Gastrocnemius medialis (tissue), 4 donors: ENCODE measurements around the gene KCTD18. TPM values are rescaled to one million over a fixed set of nuclear protein-coding genes. Genes with fewer than 3 reads are reported as not detected.

ENCODE experiments used
- ATAC-seq, 2 donors: fragments of 150-250 bp; one replicate each; pipeline ENCODE4 v1.9.1; 2016
- DNase-seq, 2 donors: peaks; one replicate each; pipeline ENCODE4 v3.0.0-alpha.2; 2019
- H3K27ac ChIP-seq, 4 donors: fragments of 200-600 bp; sonication (generic); 1 replicate in 1 of 4; 2 replicates in 3 of 4; pipeline ENCODE4 v1.5.1; 2016 to 2018; ENCODE audit warnings: mild to moderate bottlenecking in 2 of 4, moderate library complexity in 1 of 4
- H3K27me3 ChIP-seq, 3 donors: fragments of 200-600 bp; sonication (generic) in 2 of 3; 1 replicate in 1 of 3; 2 replicates in 2 of 3; pipeline versions ENCODE4 v1.5.1 to v1.6.0; 2016 to 2019; ENCODE audit warnings: mild to moderate bottlenecking in 1 of 3, moderate library complexity in 1 of 3
- H3K36me3 ChIP-seq, 2 donors: fragments of 200-600 bp; sonication (generic) in 1 of 2; one replicate each; pipeline ENCODE4 v1.5.1; 2017 to 2018
- H3K4me1 ChIP-seq, 2 donors: fragments of 200-600 bp; sonication (generic) in 1 of 2; one replicate each; pipeline ENCODE4 v1.5.1; 2016 to 2017; ENCODE audit warnings: mild to moderate bottlenecking in 2 of 2
- H3K4me3 ChIP-seq, 4 donors: fragments of 200-600 bp; sonication (generic) in 3 of 4; 1 replicate in 1 of 4; 2 replicates in 3 of 4; pipeline ENCODE4 v1.5.1; 2016 to 2019; ENCODE audit warnings: mild to moderate bottlenecking in 2 of 4
- H3K9me3 ChIP-seq, 3 donors: fragments of 200-600 bp; sonication (generic) in 2 of 3; 1 replicate in 1 of 3; 2 replicates in 2 of 3; pipeline ENCODE4 v1.5.1; 2016 to 2019
- POLR2A ChIP-seq, 2 donors: fragments of 450-650 bp; IDR thresholded peaks; one replicate each; pipeline ENCODE4 v1.6.1; 2017; ENCODE audit warnings: antibody characterized with exemption in 2 of 2, mild to moderate bottlenecking in 2 of 2, moderate library complexity in 2 of 2
- in situ Hi-C, 4 donors: fragments of 200-750 bp; cut with MboI; loops; one replicate each; pipeline versions ENCODE4 v1.15.0 to v1.8.0; 2017; ENCODE audit warnings: low sequenced_read_pairs in 4 of 4
- intact Hi-C: fragments of 100-400 bp; cut with DNase I; formaldehyde crosslinking; loops from one replicate; pipeline ENCODE4 v1.15.1; 2023; ENCODE audit warnings: low total_unique reads
- total RNA-seq, 4 donors: library from RNA; depleted of rRNA; stranded (reverse); fragments of >200 nt; gene quantifications; one replicate each; pipeline versions ENCODE4 v1.1.0 to v1.2.3, GENCODE V29; 2016
- TF ChIP-seq, protein P1 (sequence below), 5 experiments: fragments of 450-650 bp in 3 of 5; fragments of 200-600 bp in 2 of 5; sonication (generic) in 2 of 5; IDR thresholded peaks in 4 of 5; conservative IDR thresholded peaks in 1 of 5; 1 replicate in 4 of 5; 2 replicates in 1 of 5; pipeline ENCODE4 v1.5.1; 2016 to 2019; ENCODE audit warnings: antibody characterized with exemption in 5 of 5, mild to moderate bottlenecking in 3 of 5, moderate library complexity in 3 of 5

The KCTD18 gene
- total RNA-seq, 4 donors from 2014 or later, result 16.6 to 20.1 (median 19.6) TPM

DNA sequence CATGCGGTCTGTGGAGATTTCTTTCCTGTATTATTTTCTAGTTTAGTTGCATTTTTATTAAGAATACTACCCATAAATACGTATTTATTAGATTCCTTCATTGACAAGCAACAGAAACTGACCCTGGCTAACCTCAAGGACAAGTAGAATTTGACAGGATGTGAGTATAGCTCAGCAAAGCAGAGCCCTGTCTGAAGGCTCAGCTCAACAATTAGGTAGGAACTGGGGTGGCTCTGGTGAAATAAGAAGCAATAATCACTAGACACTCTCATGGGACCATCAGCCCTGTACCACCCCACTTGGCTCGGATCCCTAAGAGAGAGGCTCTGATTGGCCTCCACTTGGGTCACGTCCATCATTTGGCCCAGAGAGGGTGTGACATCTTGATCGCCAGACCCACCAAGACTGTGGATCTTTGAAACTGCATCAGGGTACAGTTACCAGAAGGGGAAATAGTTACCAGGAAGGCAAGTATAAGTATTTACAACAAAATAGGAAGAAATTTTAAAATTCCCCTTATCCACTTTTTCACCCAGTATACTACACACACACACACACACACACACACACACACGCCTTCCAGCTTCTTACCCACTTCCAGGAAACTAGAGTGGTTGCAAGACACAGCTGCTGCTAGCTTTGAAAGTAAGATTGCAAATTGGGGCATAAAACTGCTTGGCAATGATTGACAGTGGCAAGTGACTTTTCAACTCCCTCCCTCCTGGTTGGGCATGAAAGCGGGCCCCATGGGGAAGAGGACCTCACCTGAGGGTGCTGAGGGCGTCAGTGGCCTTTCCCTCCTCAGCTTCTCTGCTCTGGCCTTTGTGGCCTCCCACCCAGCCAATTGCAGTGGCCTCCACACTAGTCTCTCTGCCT is 41.8 kb downstream of the KCTD18 start:
- in situ Hi-C loops, result loop anchor here in 2 of 4 donors (10.0 to 25.0 kb wide), 2 partner anchors 156 to 163 kb away; partner anchors contain the start of gene SPATS2L (in 2 of the 2)
- DNase-seq (no peak), ATAC-seq (no peak)
- H3K27ac ChIP-seq, result peak overlapping the region; percentile 46 to 74 (median 68)
- H3K27me3 ChIP-seq, result no peaks in the 10 kb centered on the region
- peaks cover 0 to 25% of the 10 kb centered on the region in 2 donors for H3K36me3 ChIP-seq
- peaks cover 20% of the 10 kb centered on the region in 2 donors for H3K4me1 ChIP-seq
- TF ChIP-seq, protein P1, sequence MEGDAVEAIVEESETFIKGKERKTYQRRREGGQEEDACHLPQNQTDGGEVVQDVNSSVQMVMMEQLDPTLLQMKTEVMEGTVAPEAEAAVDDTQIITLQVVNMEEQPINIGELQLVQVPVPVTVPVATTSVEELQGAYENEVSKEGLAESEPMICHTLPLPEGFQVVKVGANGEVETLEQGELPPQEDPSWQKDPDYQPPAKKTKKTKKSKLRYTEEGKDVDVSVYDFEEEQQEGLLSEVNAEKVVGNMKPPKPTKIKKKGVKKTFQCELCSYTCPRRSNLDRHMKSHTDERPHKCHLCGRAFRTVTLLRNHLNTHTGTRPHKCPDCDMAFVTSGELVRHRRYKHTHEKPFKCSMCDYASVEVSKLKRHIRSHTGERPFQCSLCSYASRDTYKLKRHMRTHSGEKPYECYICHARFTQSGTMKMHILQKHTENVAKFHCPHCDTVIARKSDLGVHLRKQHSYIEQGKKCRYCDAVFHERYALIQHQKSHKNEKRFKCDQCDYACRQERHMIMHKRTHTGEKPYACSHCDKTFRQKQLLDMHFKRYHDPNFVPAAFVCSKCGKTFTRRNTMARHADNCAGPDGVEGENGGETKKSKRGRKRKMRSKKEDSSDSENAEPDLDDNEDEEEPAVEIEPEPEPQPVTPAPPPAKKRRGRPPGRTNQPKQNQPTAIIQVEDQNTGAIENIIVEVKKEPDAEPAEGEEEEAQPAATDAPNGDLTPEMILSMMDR (IDR thresholded peaks at IDR 0.05 in 4 of 5, conservative IDR thresholded peaks at IDR 0.05 in 1 of 5), result no peak
- intact Hi-C loops, result loop anchor here (5.0 kb wide), 1 partner anchor 161 kb away; the partner anchor contains the start of gene SPATS2L
- H3K4me3 ChIP-seq, result no peak overlapping the region
- no peaks in the 10 kb centered on the region for H3K9me3 ChIP-seq

DNA sequence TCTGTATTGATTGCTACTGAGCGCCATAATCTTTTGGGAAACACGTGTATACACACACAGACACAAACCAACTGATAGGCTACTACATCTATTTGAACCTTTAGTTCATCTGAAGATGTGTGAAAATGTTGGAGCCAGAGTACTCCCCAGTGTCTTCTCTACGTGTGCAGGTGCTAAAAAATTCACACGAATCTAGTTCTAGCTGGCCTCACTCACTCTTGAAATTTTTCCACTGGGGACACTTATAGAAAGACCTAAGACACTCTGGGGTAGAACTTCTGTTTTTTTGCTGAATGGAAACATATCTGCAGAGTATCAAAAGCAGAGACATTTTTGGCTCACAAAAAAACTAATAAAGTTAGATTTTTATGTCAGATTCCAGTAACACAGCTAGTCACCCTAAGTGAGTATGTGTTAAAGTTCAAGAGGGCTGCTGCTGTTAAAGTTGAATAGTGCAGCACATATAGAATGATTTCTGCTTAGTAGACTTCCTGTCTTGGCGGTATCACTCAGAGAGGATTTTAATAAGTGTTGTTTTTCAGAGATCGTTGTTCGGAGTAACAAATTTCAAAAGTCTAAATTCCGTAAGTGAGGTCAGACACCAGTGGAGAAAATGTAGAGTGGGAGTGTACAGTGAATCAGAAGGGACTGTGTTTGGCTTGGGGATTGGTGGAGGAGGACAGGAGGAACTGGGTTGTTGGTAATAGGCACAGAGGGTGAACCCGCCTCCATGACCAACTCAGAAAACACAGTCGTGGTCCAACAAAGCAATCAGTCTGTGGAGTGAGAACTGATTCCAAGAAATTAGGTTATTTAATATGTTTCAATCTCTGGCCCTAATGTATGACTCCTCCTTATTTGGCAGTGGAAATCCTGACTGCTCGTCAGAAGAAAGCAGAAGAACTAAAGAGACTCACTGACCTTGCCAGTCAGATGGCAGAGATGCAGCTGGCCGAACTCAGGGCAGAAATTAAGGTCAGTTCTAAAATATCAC is 43.1 kb downstream of the KCTD18 start:
- Histone ChIP-seq H3K27ac (peak overlapping the region; percentile 46 to 74 (median 68)), H3K36me3 (peaks cover 0 to 14% of the 10 kb centered on the region in 2 donors), H3K9me3 (no peaks in the 10 kb centered on the region), H3K27me3 (no peaks in the 10 kb centered on the region), H3K4me1 (peaks cover 20% of the 10 kb centered on the region in 2 donors), H3K4me3 (no peak overlapping the region)
- TF ChIP-seq, protein P1 (IDR thresholded peaks at IDR 0.05 in 4 of 5, conservative IDR thresholded peaks at IDR 0.05 in 1 of 5), result no peak
- no peak for TF ChIP-seq POLR2A (IDR thresholded peaks at IDR 0.05)
- in situ Hi-C loops (loop anchor here in 2 of 4 donors (10.0 to 25.0 kb wide), 2 partner anchors 154 to 162 kb away; partner anchors contain the start of gene SPATS2L (in 2 of the 2)), intact Hi-C loops (loop anchor here (5.0 kb wide), 1 partner anchor 159 kb away; the partner anchor contains the start of gene SPATS2L)
- ATAC-seq (peak; percentile 86 to 88), DNase-seq (peak; percentile 25 to 53)

DNA sequence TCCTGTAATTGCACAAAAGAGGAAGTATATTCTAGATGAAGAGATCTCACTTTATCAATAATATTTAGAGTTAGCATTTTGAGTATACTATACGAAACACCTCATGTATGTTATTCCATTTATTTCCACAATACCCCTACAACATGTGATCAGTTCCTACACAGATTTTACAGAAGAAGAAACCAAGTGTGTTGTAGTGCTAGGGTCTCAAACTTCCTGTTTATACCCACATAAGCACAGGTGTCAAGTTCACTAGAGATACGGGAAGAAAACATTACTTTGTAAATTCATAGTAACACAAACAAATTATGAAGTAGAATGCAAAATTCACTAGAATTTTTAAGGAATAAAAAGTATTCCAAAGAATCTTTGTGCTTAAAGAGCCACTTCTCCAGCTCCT is 46.4 kb downstream of the KCTD18 start:
- intact Hi-C loops (no loop called here), in situ Hi-C loops (loop anchor here in 2 of 4 donors (10.0 to 25.0 kb wide), 2 partner anchors 151 to 159 kb away; partner anchors contain the start of gene SPATS2L (in 2 of the 2))
- Histone ChIP-seq H3K27me3 (no peaks in the 10 kb centered on the region), H3K4me1 (peaks cover 20% of the 10 kb centered on the region in 2 donors), H3K27ac (no peak overlapping the region), H3K9me3 (no peaks in the 10 kb centered on the region), H3K4me3 (no peak overlapping the region), H3K36me3 (no peaks in the 10 kb centered on the region)
- TF ChIP-seq, protein P1 (IDR thresholded peaks at IDR 0.05 in 4 of 5, conservative IDR thresholded peaks at IDR 0.05 in 1 of 5), result no peak
- TF ChIP-seq POLR2A (IDR thresholded peaks at IDR 0.05), result no peak
- DNase-seq, result no peak
- no peak for ATAC-seq
